ENCODE measurements around the gene CHPF2. TPM values are rescaled to one million over a fixed set of nuclear protein-coding genes. Genes with fewer than 3 reads are reported as not detected.

The CHPF2 gene
- total RNA-seq, 1 experiment from 2014 or later: 48.1 TPM

GRCh38 chr7:151256410-151257045 is 24.2 kb downstream of the CHPF2 start:
- peaks cover 100% of the 10 kb centered on the region for H3K27me3 Mint-ChIP-seq (ENCODE audit: unreplicated experiment)
- H3K36me3 Mint-ChIP-seq (ENCODE audit: insufficient read depth, unreplicated experiment): no peaks in the 10 kb centered on the region
- intact Hi-C loops (cut with micrococcal nuclease; ENCODE audit: unreplicated experiment): no loop called here
- H3K4me3 Mint-ChIP-seq (ENCODE audit: low read depth, unreplicated experiment): no peak overlapping the region
- no TSS peak for BruUV-seq (replicated peaks)
- no peak for TF ChIP-seq CTCF (IDR thresholded peaks at IDR 0.05; ENCODE audit: unreplicated experiment)
- CTCF ChIA-PET: no interaction called here
- DNase-seq: no peak
- H3K4me1 Mint-ChIP-seq (ENCODE audit: low read depth, unreplicated experiment): no peaks in the 10 kb centered on the region
- no peaks in the 10 kb centered on the region for H3K9me3 Mint-ChIP-seq (ENCODE audit: low read depth, unreplicated experiment)
- H3K27ac Mint-ChIP-seq (ENCODE audit: unreplicated experiment): no peak overlapping the region

GRCh38 chr7:151257990-151258389 is 25.7 kb downstream of the CHPF2 start:
- Mint-ChIP-seq H3K36me3 (ENCODE audit: insufficient read depth, unreplicated experiment) (no peaks in the 10 kb centered on the region), H3K27ac (ENCODE audit: unreplicated experiment) (peak overlapping the region; percentile 13), H3K4me1 (ENCODE audit: low read depth, unreplicated experiment) (no peaks in the 10 kb centered on the region), H3K4me3 (ENCODE audit: low read depth, unreplicated experiment) (no peak overlapping the region), H3K27me3 (ENCODE audit: unreplicated experiment) (peaks cover 100% of the 10 kb centered on the region), H3K9me3 (ENCODE audit: low read depth, unreplicated experiment) (no peaks in the 10 kb centered on the region)
- DNase-seq: no peak
- CTCF ChIA-PET: no interaction called here
- intact Hi-C loops (cut with micrococcal nuclease; ENCODE audit: unreplicated experiment): no loop called here
- TF ChIP-seq CTCF (IDR thresholded peaks at IDR 0.05; ENCODE audit: unreplicated experiment): no peak
- no TSS peak for BruUV-seq (replicated peaks)

GRCh38 chr7:151260471-151260870 is 28.2 kb downstream of the CHPF2 start:
- H3K27ac Mint-ChIP-seq (ENCODE audit: unreplicated experiment): no peak overlapping the region
- no peaks in the 10 kb centered on the region for H3K36me3 Mint-ChIP-seq (ENCODE audit: insufficient read depth, unreplicated experiment)
- BruUV-seq (replicated peaks): no TSS peak
- no peaks in the 10 kb centered on the region for H3K9me3 Mint-ChIP-seq (ENCODE audit: low read depth, unreplicated experiment)
- TF ChIP-seq CTCF (IDR thresholded peaks at IDR 0.05; ENCODE audit: unreplicated experiment): no peak
- intact Hi-C loops (cut with micrococcal nuclease; ENCODE audit: unreplicated experiment): no loop called here
- no peak for DNase-seq
- CTCF ChIA-PET: interaction anchor here (0.7 kb wide), 1 partner anchor 857 kb away, joined by 3 read pairs; no protein-coding TSS in a partner anchor
- H3K27me3 Mint-ChIP-seq (ENCODE audit: unreplicated experiment): peaks cover 100% of the 10 kb centered on the region
- no peak overlapping the region for H3K4me3 Mint-ChIP-seq (ENCODE audit: low read depth, unreplicated experiment)
- H3K4me1 Mint-ChIP-seq (ENCODE audit: low read depth, unreplicated experiment): no peaks in the 10 kb centered on the region

- peaks cover 100% of the 10 kb centered on the region for H3K27me3 Mint-ChIP-seq (ENCODE audit: unreplicated experiment)
These were observed 28.6 kb downstream of the CHPF2 start for GRCh38 chr7:151260883-151261282.

More at GRCh38 chr7:151260883-151261282, 28.6 kb downstream of the CHPF2 start:
- intact Hi-C loops (cut with micrococcal nuclease; ENCODE audit: unreplicated experiment): no loop called here
- no peaks in the 10 kb centered on the region for H3K9me3 Mint-ChIP-seq (ENCODE audit: low read depth, unreplicated experiment)
- no peak for TF ChIP-seq CTCF (IDR thresholded peaks at IDR 0.05; ENCODE audit: unreplicated experiment)
- CTCF ChIA-PET: no interaction called here
- no peaks in the 10 kb centered on the region for H3K36me3 Mint-ChIP-seq (ENCODE audit: insufficient read depth, unreplicated experiment)
- H3K4me3 Mint-ChIP-seq (ENCODE audit: low read depth, unreplicated experiment): no peak overlapping the region
- no peak for DNase-seq
- no TSS peak for BruUV-seq (replicated peaks)
- no peaks in the 10 kb centered on the region for H3K4me1 Mint-ChIP-seq (ENCODE audit: low read depth, unreplicated experiment)
- H3K27ac Mint-ChIP-seq (ENCODE audit: unreplicated experiment): no peak overlapping the region
